Endothelial cell (in vitro differentiated cells): ENCODE data around the gene FKBP2. TPM values are rescaled to one million over a fixed set of nuclear protein-coding genes. Genes with fewer than 3 reads are reported as not detected.

Source experiments
- DNase-seq: peaks from one replicate; pipeline ENCODE4 v3.0.0; 2021; ENCODE audit warnings: low spot score
- H3K27ac Mint-ChIP-seq: one replicate; pipeline ENCODE4 v1.8.0; 2021; ENCODE audit warnings: mixed read lengths, inconsistent platforms; ENCODE audit not compliant: unreplicated experiment
- H3K27me3 Mint-ChIP-seq: one replicate; pipeline ENCODE4 v1.8.0; 2021; ENCODE audit warnings: mild to moderate bottlenecking, moderate library complexity, mixed read lengths, inconsistent platforms; ENCODE audit not compliant: unreplicated experiment
- H3K36me3 Mint-ChIP-seq: one replicate; pipeline ENCODE4 v1.8.0; 2021; ENCODE audit warnings: mild to moderate bottlenecking, low read depth, mixed read lengths, inconsistent platforms; ENCODE audit not compliant: unreplicated experiment
- H3K4me1 Mint-ChIP-seq: one replicate; pipeline ENCODE4 v1.8.0; 2021; ENCODE audit warnings: mild to moderate bottlenecking, mixed read lengths, inconsistent platforms; ENCODE audit not compliant: unreplicated experiment
- H3K4me3 Mint-ChIP-seq: one replicate; pipeline ENCODE4 v1.8.0; 2021; ENCODE audit warnings: mild to moderate bottlenecking, mixed read lengths, inconsistent platforms; ENCODE audit not compliant: unreplicated experiment
- H3K9me3 Mint-ChIP-seq: one replicate; pipeline ENCODE4 v1.8.0; 2021; ENCODE audit warnings: mixed read lengths, inconsistent platforms; ENCODE audit not compliant: unreplicated experiment
- total RNA-seq: library from RNA; stranded (reverse); fragmentation: NEBNext Ultra II Directional; extraction: Animal tissue kit (Norgen Biotek cat#: 25700); gene quantifications from one replicate; pipeline ENCODE4 v1.2.1, GENCODE V29; 2021; ENCODE audit not compliant: unreplicated experiment
- TF ChIP-seq, protein P1 (sequence below): fragments of 200-600 bp; sonication (generic); IDR thresholded peaks from one replicate; pipeline ENCODE4 v1.5.0; 2021; ENCODE audit warnings: antibody characterized with exemption; ENCODE audit not compliant: unreplicated experiment

Gene FKBP2
- total RNA-seq, 1 donor from 2014 or later = 35.3 TPM

DNA sequence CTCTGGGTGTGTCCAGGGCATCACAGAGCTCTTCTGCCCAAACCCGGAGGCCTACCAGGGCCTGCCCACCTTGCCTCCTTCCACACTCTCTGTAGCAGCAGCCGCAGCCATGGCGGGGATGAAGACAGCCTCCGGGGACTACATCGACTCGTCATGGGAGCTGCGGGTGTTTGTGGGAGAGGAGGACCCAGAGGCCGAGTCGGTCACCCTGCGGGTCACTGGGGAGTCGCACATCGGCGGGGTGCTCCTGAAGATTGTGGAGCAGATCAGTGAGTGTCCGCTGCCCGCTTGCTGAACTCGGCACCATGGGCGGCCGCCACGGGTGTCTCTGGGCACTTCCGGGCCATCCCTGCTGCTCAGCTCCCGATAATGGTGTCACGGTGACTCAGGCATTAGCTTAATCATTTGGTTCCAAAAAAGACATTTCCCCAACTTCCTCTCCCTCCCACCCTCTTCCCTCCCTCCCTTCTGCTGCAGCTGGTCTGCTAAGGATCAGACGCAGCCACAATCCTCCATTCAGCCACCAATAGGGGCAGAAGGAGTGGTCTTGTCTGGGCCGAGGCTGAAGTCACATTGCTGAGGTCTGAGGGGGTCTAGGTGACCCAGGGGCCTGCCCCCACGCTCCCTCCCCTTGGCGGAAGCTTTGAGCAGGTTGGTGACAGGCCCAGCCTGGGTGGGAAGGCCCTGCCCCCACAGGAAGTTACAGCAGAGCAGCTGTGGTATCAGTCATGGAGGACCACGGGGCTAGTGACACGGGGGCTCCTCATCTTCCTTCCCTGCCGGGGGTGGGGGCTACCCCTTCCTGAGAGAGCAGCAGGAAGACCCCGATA is 33.4 kb upstream of the FKBP2 start:
- H3K27ac Mint-ChIP-seq = peak overlapping the region; percentile 36
- H3K4me3 Mint-ChIP-seq = no peak overlapping the region
- DNase-seq = no peak
- peaks cover 33% of the 10 kb centered on the region for H3K4me1 Mint-ChIP-seq
- H3K9me3 Mint-ChIP-seq = no peaks in the 10 kb centered on the region
- peaks cover 7% of the 10 kb centered on the region for H3K27me3 Mint-ChIP-seq
- H3K36me3 Mint-ChIP-seq = peaks cover 19% of the 10 kb centered on the region
- TF ChIP-seq, protein P1, sequence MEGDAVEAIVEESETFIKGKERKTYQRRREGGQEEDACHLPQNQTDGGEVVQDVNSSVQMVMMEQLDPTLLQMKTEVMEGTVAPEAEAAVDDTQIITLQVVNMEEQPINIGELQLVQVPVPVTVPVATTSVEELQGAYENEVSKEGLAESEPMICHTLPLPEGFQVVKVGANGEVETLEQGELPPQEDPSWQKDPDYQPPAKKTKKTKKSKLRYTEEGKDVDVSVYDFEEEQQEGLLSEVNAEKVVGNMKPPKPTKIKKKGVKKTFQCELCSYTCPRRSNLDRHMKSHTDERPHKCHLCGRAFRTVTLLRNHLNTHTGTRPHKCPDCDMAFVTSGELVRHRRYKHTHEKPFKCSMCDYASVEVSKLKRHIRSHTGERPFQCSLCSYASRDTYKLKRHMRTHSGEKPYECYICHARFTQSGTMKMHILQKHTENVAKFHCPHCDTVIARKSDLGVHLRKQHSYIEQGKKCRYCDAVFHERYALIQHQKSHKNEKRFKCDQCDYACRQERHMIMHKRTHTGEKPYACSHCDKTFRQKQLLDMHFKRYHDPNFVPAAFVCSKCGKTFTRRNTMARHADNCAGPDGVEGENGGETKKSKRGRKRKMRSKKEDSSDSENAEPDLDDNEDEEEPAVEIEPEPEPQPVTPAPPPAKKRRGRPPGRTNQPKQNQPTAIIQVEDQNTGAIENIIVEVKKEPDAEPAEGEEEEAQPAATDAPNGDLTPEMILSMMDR = no peak

DNA sequence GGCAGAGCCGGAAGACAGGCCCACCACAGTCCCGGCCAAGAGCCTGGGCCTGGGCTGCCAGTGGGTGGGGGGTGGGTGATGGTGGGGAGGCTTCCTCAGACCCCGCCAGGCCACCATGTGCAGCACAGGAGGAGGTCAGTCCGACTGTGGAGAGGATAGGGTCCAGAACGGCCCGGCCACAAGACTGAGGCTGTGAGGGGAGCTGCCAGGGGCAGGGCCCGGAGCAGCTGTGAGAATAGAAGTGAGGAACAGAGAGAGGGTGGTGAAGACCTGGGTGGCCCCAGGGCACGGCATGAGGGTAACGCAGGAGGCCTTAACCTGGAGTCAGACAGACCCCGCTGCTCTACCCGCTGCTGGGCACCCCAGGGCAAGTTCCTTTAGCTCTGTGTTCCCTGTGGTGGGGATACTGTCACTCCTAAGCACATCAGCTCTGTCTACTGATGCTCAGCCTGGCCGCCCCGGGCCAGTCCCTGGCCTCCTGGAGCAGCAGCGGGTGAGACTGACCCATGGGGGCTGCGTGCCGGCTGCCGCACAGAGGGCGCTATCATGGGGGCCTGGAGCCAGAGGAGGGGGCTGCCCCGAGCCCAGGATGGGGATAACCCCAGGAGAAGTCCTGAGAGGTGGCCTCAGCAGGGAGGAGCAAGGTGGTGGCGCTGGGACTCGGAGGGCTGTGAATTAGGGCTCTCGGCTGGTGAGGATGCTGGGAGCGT is 32.7 kb upstream of the FKBP2 start:
- DNase-seq = no peak
- H3K36me3 Mint-ChIP-seq = peaks cover 20% of the 10 kb centered on the region
- TF ChIP-seq, protein P1 = no peak

DNA sequence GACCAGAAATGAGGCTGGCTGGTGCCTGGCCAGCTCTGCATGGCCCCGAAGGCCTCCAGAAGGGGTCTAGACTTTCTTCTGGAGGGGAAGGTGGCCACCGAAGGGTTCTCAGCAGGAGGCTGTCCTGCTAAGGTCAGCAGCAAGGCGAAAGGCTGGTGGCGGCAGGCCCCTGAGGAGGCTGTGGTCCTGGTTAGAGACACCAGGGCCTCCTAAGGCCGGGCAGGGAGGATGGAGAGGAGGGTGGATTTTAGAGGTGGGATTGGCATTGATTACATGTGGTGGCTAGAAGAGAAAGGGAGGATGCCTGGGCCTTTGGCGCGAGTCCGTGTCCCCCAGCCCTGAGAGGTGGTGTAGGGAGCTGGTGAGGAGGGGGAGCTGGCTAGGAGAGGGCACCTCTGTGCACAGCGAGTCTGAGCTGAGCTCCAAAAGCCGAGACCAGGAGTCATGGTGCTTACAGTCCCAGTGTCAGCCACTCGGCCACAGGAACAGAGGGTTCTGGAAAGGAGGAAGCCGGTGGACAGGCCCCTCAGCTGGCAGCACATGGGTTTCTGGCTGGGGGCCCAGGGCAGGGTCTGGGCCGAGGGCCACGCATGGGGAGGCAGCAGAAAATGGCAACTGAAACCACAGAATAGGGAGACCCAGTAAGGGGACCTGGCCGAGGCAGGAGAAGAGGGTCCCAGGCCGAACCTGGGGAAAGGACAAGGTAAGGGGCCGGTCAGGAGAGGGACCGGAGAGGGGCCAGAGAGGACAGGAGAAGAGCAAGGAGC is 31.9 kb upstream of the FKBP2 start:
- peaks cover 7% of the 10 kb centered on the region for H3K27me3 Mint-ChIP-seq
- peaks cover 15% of the 10 kb centered on the region for H3K36me3 Mint-ChIP-seq
- TF ChIP-seq, protein P1 = no peak
- H3K9me3 Mint-ChIP-seq = no peaks in the 10 kb centered on the region
- no peak overlapping the region for H3K4me3 Mint-ChIP-seq
- peak overlapping the region; percentile 48 for H3K27ac Mint-ChIP-seq
- no peak for DNase-seq
- peaks cover 28% of the 10 kb centered on the region for H3K4me1 Mint-ChIP-seq

More for the DNA sequence above, 32.7 kb upstream of the FKBP2 start:
- Mint-ChIP-seq H3K4me1 (peaks cover 32% of the 10 kb centered on the region), H3K4me3 (no peak overlapping the region), H3K27ac (no peak overlapping the region), H3K9me3 (no peaks in the 10 kb centered on the region), H3K27me3 (peaks cover 8% of the 10 kb centered on the region)

DNA sequence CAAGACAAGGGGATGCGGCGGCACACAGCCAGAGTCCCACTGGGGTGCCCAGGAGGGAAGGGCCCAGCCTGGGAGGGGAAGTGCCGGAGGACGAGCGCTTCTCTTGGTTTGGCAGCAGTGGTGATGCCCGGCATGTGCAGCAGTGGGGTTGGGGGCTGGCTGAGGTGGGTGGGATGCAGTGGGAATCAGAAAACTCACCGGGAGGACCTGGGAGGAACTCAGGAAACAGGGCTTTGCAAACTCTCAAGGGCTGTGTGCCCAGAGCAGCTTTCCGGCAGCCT is 31.4 kb upstream of the FKBP2 start:
- peaks cover 22% of the 10 kb centered on the region for H3K4me1 Mint-ChIP-seq
- no peaks in the 10 kb centered on the region for H3K9me3 Mint-ChIP-seq
- TF ChIP-seq, protein P1 = no peak
- H3K36me3 Mint-ChIP-seq = peaks cover 9% of the 10 kb centered on the region
- H3K27ac Mint-ChIP-seq = no peak overlapping the region
- no peak overlapping the region for H3K4me3 Mint-ChIP-seq
- peaks cover 7% of the 10 kb centered on the region for H3K27me3 Mint-ChIP-seq
- no peak for DNase-seq
